ENCODE measurements around the gene ENSA.

Gene ENSA

GRCh38 chr1:150621497-150622302 is 7.7 kb downstream of the ENSA start:
- DNase-seq (ENCODE audit: extremely low read depth, insufficient read length) = peak; percentile 35

GRCh38 chr1:150620919-150621318 is 8.5 kb downstream of the ENSA start:
- TF ChIP-seq CTCF (IDR thresholded peaks at IDR 0.05; ENCODE audit: insufficient read depth, low read length, poor library complexity, severe bottlenecking) = no peak
- H3K27me3 ChIP-seq (replicated peaks; ENCODE audit: control insufficient read depth, insufficient read depth, low read length) = no peaks in the 10 kb centered on the region
- H3K4me3 ChIP-seq (replicated peaks; ENCODE audit: low read depth, low read length) = no peak overlapping the region
- peaks cover 28% of the 10 kb centered on the region for H3K36me3 ChIP-seq (ENCODE audit: control insufficient read depth, insufficient read depth, low read length)
- no peak for DNase-seq (ENCODE audit: extremely low read depth, insufficient read length)

More at GRCh38 chr1:150621497-150622302, 7.7 kb downstream of the ENSA start:
- Histone ChIP-seq H3K4me3 (replicated peaks; ENCODE audit: low read depth, low read length) (no peak overlapping the region; the same call in 1 of the 2 replicates), H3K36me3 (ENCODE audit: control insufficient read depth, insufficient read depth, low read length) (peaks cover 32% of the 10 kb centered on the region), H3K27me3 (replicated peaks; ENCODE audit: control insufficient read depth, insufficient read depth, low read length) (no peaks in the 10 kb centered on the region)
- TF ChIP-seq CTCF (IDR thresholded peaks at IDR 0.05; ENCODE audit: insufficient read depth, low read length, poor library complexity, severe bottlenecking) = peak; percentile 73

DNA sequence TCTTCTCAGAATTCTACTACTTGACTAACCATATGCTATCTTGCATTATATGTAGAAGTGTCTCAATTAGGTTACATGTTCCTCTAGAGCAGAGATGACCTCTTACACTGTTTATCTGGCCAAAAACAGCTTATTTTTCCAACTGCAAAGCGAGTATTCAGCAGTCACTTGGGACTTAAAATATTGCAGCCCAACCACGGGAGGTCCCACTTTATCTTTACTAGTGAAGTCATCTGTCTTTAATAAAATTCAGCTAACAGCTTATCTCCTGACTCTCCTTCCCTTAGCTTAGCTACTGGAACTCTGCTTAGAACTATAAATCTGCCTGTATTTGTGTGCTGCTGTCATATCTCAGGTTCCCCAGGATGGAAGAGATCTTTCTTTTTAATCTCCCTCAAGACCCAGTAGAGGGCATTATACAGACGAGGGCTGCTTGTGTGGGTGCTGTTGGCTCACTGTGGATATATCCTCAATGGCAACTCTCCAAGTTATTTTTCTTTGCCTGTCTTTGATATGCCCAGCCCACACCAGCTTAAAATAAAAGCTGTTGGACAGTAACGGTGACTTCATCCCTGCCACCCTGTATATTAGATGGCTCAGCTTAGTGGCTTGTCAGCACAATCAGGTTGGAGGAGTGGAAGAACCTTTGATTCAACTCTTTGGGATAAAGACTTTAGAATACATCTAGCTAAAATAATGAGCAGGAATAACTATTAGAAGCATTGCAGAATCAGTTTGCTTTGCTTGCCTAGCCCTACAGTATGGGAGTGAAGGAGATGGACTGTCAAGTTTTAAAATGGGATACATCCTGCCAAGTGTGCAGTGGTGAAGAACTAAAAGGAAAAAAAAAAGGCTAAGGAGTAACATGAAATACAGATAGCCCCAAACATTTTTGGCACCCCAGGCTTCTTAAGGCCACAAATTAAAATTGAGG is 9.6 kb downstream of the ENSA start:
- no peak for DNase-seq (ENCODE audit: extremely low read depth, insufficient read length)
- TF ChIP-seq CTCF (IDR thresholded peaks at IDR 0.05; ENCODE audit: insufficient read depth, low read length, poor library complexity, severe bottlenecking) = peak; percentile 4
- Histone ChIP-seq H3K36me3 (ENCODE audit: control insufficient read depth, insufficient read depth, low read length) (peaks cover 27% of the 10 kb centered on the region), H3K4me3 (replicated peaks; ENCODE audit: low read depth, low read length) (no peak overlapping the region), H3K27me3 (replicated peaks; ENCODE audit: control insufficient read depth, insufficient read depth, low read length) (no peaks in the 10 kb centered on the region)

DNA sequence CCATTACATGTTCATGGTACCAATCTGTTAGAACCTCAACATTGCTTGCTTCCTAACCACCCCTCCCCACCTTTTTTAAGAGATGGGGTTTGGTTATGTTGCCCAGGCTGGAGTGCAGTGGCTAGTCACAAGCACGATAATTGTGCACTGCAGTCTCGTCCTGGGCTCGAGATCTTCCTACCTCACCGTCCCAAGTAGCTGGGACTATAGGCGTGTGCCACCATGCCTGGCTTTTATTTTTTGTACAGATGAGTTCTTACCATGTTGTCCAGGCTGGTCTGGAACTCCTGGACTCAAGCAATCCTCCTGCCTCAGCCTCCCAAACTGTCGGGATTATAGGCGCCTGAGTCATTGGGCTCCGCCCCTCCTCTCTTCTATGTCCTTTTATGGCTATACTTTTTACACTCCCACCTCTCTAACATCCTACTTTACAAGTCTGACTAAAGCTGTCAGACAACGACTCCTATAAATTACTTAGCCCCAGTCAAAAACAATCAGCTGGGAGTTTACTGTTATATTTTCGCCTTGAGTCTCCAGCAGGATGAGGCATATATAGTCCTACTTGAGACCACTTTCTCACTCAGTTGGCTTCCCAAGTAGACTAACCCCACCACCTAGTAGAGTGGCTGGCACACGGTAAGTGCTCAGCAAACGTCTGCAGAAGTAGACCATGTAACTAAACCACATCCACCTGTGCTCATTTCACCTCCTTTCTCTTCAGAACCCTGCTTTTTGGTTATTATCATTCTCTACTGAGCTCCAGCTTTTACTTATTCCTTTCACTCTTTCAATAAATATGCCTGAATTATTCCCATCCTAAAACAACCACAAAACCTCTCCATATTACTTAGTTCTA is 13.8 kb downstream of the ENSA start:
- Histone ChIP-seq H3K27me3 (replicated peaks; ENCODE audit: control insufficient read depth, insufficient read depth, low read length) (no peaks in the 10 kb centered on the region), H3K36me3 (ENCODE audit: control insufficient read depth, insufficient read depth, low read length) (peaks cover 11% of the 10 kb centered on the region), H3K4me3 (replicated peaks; ENCODE audit: low read depth, low read length) (no peak overlapping the region)
- no peak for DNase-seq (ENCODE audit: extremely low read depth, insufficient read length)
- TF ChIP-seq CTCF (IDR thresholded peaks at IDR 0.05; ENCODE audit: insufficient read depth, low read length, poor library complexity, severe bottlenecking) = no peak

Data from GM06990 (cell line).